IPS-NIHi7 (cell line): ENCODE results near the gene CFAP107.
"Not testable (repeated sequence)": the region's sequence is repeated elsewhere in the genome, so short reads cannot be mapped to it uniquely, and the experiment has no call there.

ENCODE experiments used
- DNase-seq: peaks from one replicate; pipeline ENCODE4 v3.0.0; 2012; ENCODE audit warnings: mixed read lengths; ENCODE audit errors: extremely low spot score

Gene CFAP107

DNA sequence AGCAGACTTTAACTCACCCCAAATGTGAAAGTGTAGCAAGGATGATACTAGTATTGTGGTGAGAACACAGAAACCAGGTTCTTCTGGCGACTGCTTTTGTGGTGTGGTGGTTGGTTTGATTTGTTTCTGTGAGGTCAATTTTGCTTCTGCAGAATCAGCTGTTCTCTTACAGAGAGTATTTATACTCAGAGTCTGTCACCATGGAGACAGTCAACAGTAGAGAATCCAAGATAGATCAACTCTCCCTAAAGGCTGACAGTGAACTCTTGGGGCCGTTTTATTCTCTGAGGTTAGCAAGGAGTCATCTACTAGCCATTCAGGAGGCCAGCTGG, at the start of gene CFAP107:
CFAP107 (plus strand) TSS at position 209 of the 332 bp plus-strand sequence. CDS start 231 bp downstream, outside the sequence.
- DNase-seq = no peak

- no peak for DNase-seq
Measured at GRCh38 chr1:12696658-12697057, 49.3 kb upstream of the CFAP107 start.

- DNase-seq = no peak
Measured at GRCh38 chr1:12697397-12697796, 48.6 kb upstream of the CFAP107 start.

DNA sequence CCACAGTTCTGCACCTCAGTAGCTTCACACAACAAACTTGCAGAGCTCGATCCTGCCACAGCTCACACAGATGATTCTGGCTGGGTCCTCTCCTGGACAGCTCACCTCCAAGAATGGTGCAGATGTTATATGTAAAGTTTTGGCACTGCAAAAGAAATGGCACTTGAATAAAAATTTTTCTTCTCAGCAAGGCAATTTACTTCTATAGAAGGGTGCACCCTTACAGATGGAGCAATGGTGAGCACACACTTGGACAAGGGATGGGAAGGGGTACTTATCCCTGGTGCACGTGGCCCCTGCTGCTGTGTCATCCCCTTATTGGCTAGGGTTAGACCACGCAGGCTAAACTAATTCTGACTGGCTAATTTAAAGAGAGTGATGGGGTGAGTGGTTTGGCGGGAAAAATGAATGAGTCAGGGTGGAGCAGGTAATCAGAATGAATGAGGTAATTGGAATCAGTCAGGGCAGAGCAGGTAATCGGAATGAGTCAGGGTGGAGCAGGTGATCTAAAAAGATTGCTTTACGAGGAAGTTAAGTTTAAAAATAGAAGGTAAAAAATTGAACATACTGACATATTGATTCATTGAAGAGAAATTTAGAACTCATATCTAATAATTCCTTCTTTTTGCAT, 42.1 kb upstream of the CFAP107 start:
- DNase-seq = no peak

GRCh38 chr1:12706061-12706460, 39.9 kb upstream of the CFAP107 start:
- DNase-seq = no peak

DNA sequence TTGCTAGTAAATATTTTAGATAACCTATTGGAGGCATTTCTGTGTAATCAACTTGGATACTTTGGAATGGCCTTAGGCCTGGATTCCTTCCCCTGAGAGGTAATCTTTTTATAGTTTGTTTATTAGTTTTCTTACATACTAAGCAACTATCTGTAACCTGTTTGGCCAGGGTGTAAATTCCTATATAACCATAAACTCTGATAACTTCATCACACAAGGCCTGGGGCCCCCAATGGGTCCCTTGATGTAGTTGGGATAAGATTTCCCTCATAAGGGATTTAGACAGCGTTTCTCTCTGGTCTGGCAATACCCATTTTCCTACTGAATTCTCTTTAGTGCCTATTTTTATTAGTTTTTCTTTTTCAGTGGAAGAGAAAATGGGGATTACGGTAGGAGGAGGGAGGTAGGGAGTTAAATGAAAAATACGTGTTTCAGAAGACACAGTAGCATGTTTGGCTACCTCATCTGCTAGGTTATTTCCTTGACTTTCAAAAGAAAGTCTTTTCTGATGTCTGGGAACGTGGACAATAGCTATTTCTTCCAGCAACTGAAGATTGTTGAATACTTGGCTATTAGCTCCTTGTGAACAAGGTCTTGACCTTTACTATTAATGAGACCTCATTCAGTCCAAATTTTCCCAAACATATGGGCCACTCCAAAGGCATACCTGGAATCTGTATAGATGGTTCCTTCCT, 37.5 kb upstream of the CFAP107 start:
- DNase-seq = no peak

DNA sequence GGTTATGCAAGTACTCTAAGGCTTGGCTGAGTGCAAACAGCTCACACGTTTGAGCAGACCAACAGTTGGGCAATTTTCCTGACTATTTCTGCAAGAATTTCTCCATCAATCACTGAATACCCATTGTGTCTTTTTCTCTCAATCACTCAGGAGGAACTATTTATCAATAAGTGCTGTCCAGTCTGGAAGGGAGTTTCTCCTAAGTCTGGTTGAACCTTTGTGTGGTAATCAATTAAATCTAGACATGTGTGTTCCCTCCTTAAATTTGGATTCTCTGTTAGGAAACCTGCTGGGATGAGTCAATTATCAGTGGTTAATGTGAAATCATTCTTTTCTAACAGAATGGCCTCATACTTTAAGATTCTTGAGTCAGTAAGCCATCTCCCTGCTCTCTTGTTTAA, 36.9 kb upstream of the CFAP107 start:
- no peak for DNase-seq

GRCh38 chr1:12709696-12710095, 36.3 kb upstream of the CFAP107 start:
- no peak for DNase-seq

DNA sequence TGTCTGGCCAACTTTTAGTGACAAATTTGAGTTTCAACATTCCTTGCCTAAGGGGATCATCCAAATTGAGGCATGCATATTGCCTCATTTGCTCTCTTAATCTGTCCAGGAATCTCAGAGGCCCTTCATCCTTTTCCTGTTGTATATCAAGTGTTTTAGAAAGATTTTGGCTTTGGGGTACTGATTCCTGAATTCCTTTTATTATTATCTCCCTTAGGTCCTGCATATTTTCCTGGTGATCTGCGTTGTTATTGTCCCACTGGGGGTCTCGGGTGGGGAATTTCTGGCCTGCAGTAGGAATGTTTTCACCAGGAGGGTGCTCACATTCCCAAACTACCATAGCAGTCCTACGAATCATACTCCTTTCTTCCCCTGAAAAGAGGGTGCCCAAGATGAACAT, 34.5 kb upstream of the CFAP107 start:
- no peak for DNase-seq

- no peak for DNase-seq
Measured at GRCh38 chr1:12712076-12712475, 33.9 kb upstream of the CFAP107 start.

DNA sequence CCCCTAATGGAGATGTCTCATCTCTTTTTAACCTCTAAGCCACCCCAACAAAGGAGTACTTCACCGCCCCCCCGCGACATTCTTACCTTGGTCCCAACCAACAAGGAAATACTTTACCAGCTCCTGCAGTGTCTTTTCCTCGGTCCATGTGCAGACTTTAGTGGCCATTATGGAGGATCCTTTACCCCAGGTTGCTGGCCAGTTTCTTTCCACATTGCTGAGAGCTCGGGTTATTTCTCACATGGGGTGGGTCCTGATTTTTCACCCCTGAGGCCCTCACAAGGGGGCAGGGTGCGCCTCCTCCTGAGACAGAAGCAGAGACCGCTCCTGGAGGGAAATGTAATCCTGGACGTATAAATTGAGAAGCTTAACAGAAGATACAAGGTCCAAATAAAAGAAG, 33.1 kb upstream of the CFAP107 start:
- DNase-seq = no peak

- DNase-seq = not testable (repeated sequence)
Measured at GRCh38 chr1:12713651-12714050, 32.3 kb upstream of the CFAP107 start.

DNA sequence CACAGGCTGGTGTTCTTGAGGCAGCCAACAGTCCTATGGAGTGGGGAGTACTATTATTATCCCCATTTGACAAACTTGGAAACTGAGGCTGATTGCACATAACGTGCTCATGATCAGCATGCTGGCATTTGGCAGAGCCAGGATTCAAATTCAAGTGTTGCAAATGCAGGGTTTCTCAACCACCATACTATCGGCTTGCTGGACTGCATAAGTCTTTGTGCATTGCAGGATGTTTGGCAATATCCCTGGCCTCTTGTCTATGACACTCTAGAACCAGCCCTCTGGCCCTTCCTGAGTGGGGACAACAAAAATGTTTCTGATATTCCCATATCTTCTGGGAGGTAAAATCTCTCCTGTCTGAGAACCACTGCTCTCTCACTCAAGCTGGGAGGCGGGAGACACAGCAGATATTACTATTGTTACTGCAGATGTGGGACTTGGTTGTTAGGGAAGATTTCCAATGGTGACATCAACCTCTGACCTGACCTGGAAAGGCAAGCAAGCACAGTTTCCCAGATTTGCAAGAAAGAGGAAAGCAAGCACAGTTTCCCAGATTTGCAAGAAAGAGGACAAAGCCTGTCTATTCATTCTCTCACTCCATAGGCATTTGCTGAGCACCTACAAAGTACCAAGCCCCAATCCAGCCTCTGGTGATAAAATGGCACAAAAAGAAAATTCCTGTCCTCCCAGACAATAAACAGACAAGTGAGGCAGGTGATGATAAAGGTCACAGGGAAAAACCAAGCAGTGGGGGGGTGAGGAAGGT, 31.1 kb upstream of the CFAP107 start:
- DNase-seq = no peak

GRCh38 chr1:12715896-12716437, 30.0 kb upstream of the CFAP107 start, which contains the start of gene AADACL3:
Gene AADACL3 (plus strand): TSS chr1:12716110. CDS start chr1:12716177, 67 bp downstream.
- no peak for DNase-seq

GRCh38 chr1:12717301-12717838, 28.6 kb upstream of the CFAP107 start:
- no peak for DNase-seq

GRCh38 chr1:12722626-12723025, 23.4 kb upstream of the CFAP107 start:
- no peak for DNase-seq

- DNase-seq = no peak
Measured at GRCh38 chr1:12728391-12728790, 17.6 kb upstream of the CFAP107 start.

DNA sequence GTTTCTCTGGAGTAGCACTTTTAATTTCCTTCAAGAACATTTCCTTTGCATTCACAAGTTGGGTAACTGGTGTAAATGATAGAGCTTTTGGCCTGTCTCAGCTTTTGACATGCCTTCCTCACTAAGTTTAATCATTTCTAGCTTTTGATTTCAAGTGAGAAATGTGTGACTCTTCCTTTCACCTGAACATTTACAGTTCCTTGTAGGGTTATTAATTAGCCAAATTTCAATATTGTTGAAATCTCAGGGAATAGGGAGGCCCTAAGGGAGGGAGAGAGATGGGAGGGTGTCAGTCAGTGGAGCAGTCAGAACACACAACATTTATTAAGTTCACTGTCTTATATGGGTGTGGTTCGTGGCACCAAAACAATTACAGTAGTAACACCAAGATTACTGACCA, 15.8 kb upstream of the CFAP107 start:
- no peak for DNase-seq

DNA sequence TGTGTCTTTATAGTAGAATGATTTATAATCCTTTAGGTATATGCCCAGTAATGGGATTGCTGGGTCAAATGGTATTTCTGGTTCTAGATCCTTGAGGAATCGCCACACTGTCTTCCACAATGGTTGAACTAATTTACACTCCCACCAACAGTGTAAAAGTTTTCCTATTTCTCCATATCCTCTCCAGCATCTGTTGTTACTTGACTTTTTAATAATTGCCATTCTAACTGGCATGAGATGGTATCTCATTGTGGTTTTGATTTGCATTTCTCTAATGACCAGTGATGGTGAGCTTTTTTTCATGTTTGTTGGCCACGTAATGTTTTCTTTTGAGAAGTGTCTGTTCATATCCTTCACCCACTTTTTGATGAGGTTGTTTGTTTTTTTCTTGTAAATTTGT, 14.9 kb upstream of the CFAP107 start:
- DNase-seq = not testable (repeated sequence)

- DNase-seq = no peak
Measured at GRCh38 chr1:12734651-12735050, 11.3 kb upstream of the CFAP107 start.

GRCh38 chr1:12738934-12739333, 7.1 kb upstream of the CFAP107 start:
- no peak for DNase-seq

DNA sequence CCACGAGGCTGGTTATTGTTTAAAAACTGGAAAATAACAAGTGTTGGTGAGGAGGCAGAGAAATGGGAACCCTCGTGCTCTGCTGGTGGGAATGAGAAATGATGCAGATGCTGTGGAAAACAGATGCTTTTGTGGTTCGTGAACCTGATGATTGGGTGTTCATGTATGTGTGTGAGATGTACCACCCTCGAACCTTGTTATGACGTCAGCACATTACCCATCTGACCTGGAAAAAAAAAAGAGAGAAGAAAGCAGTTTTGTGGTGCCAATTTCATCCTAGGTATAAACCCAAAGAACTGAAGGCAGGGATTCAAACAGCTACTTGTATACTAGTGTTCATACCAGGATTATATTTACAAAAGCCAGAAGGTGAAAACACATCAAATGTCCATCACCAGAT, 6.4 kb upstream of the CFAP107 start:
- no peak for DNase-seq
